Osteoblast (primary cell): ENCODE data around the gene MMUT. TPM values are rescaled to one million over a fixed set of nuclear protein-coding genes. Genes with fewer than 3 reads are reported as not detected.

Experiments used
- DNase-seq: peaks from one replicate; pipeline ENCODE4 v3.0.0; 2011; ENCODE audit warnings: low spot score, mixed read lengths; ENCODE audit not compliant: insufficient read length; ENCODE audit errors: missing footprints
- H2AFZ ChIP-seq: 2 replicates; pipeline ENCODE4 v1.6.0; 2011; ENCODE audit warnings: mild to moderate bottlenecking, low read length
- H3K27ac ChIP-seq: 2 replicates; pipeline ENCODE4 v1.5.1; 2011; ENCODE audit warnings: mild to moderate bottlenecking, low read depth, low read length, moderate library complexity
- H3K27me3 ChIP-seq: 2 replicates; pipeline ENCODE4 v1.6.0; 2012; ENCODE audit warnings: mild to moderate bottlenecking, control low read depth, inconsistent platforms, low read length, moderate library complexity; ENCODE audit not compliant: insufficient read depth
- H3K36me3 ChIP-seq: 2 replicates; pipeline ENCODE4 v1.5.1; 2011; ENCODE audit warnings: mild to moderate bottlenecking, low read length, control low read depth, moderate library complexity; ENCODE audit not compliant: insufficient read depth
- H3K4me1 ChIP-seq: 2 replicates; pipeline ENCODE4 v1.5.1; 2011; ENCODE audit warnings: mild to moderate bottlenecking, low read length, control low read depth, moderate library complexity; ENCODE audit not compliant: insufficient read depth
- H3K4me2 ChIP-seq: 2 replicates; pipeline ENCODE4 v1.6.0; 2011; ENCODE audit warnings: mild to moderate bottlenecking, low read length; ENCODE audit not compliant: insufficient read depth
- H3K4me3 ChIP-seq: fragments of 200-600 bp; sonication (generic); 3 replicates; pipeline ENCODE4 v1.5.1; 2012; ENCODE audit warnings: mild to moderate bottlenecking, low read length, inconsistent platforms; ENCODE audit not compliant: insufficient read depth
- H3K79me2 ChIP-seq: 2 replicates; pipeline ENCODE4 v1.6.0; 2012; ENCODE audit warnings: mild to moderate bottlenecking, low read length, control low read depth, inconsistent platforms; ENCODE audit not compliant: insufficient read depth
- H3K9me3 ChIP-seq: 2 replicates; pipeline ENCODE4 v1.5.1; 2011; ENCODE audit warnings: low read depth, low read length, control low read depth
- H4K20me1 ChIP-seq: 2 replicates; pipeline ENCODE4 v1.6.0; 2012; ENCODE audit warnings: mild to moderate bottlenecking, low read length, control low read depth; ENCODE audit not compliant: insufficient read depth
- CTCF ChIP-seq: IDR thresholded peaks from 2 replicates; pipeline ENCODE4 v1.5.1; 2011; ENCODE audit warnings: mild to moderate bottlenecking, low read depth, low read length, moderate library complexity; ENCODE audit errors: extremely low read depth
- total RNA-seq: library from RNA; depleted of rRNA; stranded (reverse); fragments of >200 nt; gene quantifications from 2 replicates; pipeline ENCODE4 v1.2.3, GENCODE V29; 2012

The MMUT gene
- total RNA-seq, 1 donor: 16.6 TPM

GRCh38 chr6:49463612-49463967 is 537 bp upstream of the MMUT start:
- H3K4me2 ChIP-seq: peak overlapping the region; percentile 98

GRCh38 chr6:49462599-49462926 is 490 bp downstream of the MMUT start:
- Histone ChIP-seq H3K36me3 (peaks cover 4% of the 10 kb centered on the region), H4K20me1 (no peaks in the 10 kb centered on the region), H3K27ac (peak overlapping the region; percentile 91), H3K27me3 (no peaks in the 10 kb centered on the region), H3K4me1 (peaks cover 14% of the 10 kb centered on the region), H3K4me2 (peak overlapping the region; percentile 98), H3K9me3 (no peaks in the 10 kb centered on the region), H3K4me3 (peak overlapping the region; percentile 87), H2AFZ (peak overlapping the region; percentile 100), H3K79me2 (peaks cover 69% of the 10 kb centered on the region)
- DNase-seq: no peak
- no peak for TF ChIP-seq CTCF

More at GRCh38 chr6:49463612-49463967, 537 bp upstream of the MMUT start:
- Histone ChIP-seq H3K27ac (peak overlapping the region; percentile 91), H3K4me1 (peaks cover 14% of the 10 kb centered on the region), H2AFZ (peak overlapping the region; percentile 100), H3K36me3 (peaks cover 4% of the 10 kb centered on the region), H3K79me2 (peaks cover 76% of the 10 kb centered on the region), H3K9me3 (no peaks in the 10 kb centered on the region), H3K4me3 (peak overlapping the region; percentile 87), H4K20me1 (no peaks in the 10 kb centered on the region), H3K27me3 (no peaks in the 10 kb centered on the region)
- no peak for TF ChIP-seq CTCF
- no peak for DNase-seq

- Histone ChIP-seq H3K27me3 (no peaks in the 10 kb centered on the region), H2AFZ (peak overlapping the region; percentile 100), H3K9me3 (no peaks in the 10 kb centered on the region), H4K20me1 (no peaks in the 10 kb centered on the region), H3K4me2 (peak overlapping the region; percentile 98), H3K79me2 (peaks cover 67% of the 10 kb centered on the region), H3K4me1 (peaks cover 14% of the 10 kb centered on the region), H3K4me3 (peak overlapping the region; percentile 87), H3K36me3 (peaks cover 4% of the 10 kb centered on the region), H3K27ac (peak overlapping the region; percentile 91)
- TF ChIP-seq CTCF: no peak
- no peak for DNase-seq
Measured at GRCh38 chr6:49462071-49462470, 982 bp downstream of the MMUT start.

GRCh38 chr6:49457771-49458170 is 5.3 kb downstream of the MMUT start:
- H2AFZ ChIP-seq: no peak overlapping the region
- no peaks in the 10 kb centered on the region for H4K20me1 ChIP-seq
- no peaks in the 10 kb centered on the region for H3K9me3 ChIP-seq
- no peak overlapping the region for H3K27ac ChIP-seq
- H3K27me3 ChIP-seq: no peaks in the 10 kb centered on the region
- peaks cover 6% of the 10 kb centered on the region for H3K4me1 ChIP-seq
- H3K79me2 ChIP-seq: peaks cover 38% of the 10 kb centered on the region
- H3K4me2 ChIP-seq: no peak overlapping the region
- peaks cover 7% of the 10 kb centered on the region for H3K36me3 ChIP-seq
- H3K4me3 ChIP-seq: no peak overlapping the region
- TF ChIP-seq CTCF: no peak
- no peak for DNase-seq
